Measurements from ENCODE around the gene GFAP.

GFAP gene

GRCh38 chr17:44867841-44868240, 47.5 kb downstream of the GFAP start:
- in situ Hi-C loops (cut with HindIII; ENCODE audit: low sequenced_read_pairs), result no loop called here

GRCh38 chr17:44865931-44866330, 49.4 kb downstream of the GFAP start:
- in situ Hi-C loops (cut with HindIII; ENCODE audit: low sequenced_read_pairs), result no loop called here

- in situ Hi-C loops (cut with HindIII; ENCODE audit: low sequenced_read_pairs), result no loop called here
Measured at GRCh38 chr17:44865231-44865660, 50.1 kb downstream of the GFAP start.

GRCh38 chr17:44864831-44865230, 50.5 kb downstream of the GFAP start:
- in situ Hi-C loops (cut with HindIII; ENCODE audit: low sequenced_read_pairs), result no loop called here

GRCh38 chr17:44863061-44863918, 52.0 kb downstream of the GFAP start:
- in situ Hi-C loops (cut with HindIII; ENCODE audit: low sequenced_read_pairs), result no loop called here

- in situ Hi-C loops (cut with HindIII; ENCODE audit: low sequenced_read_pairs), result no loop called here
Measured at GRCh38 chr17:44862278-44862914, 52.9 kb downstream of the GFAP start.

GRCh38 chr17:44859701-44860100, 55.6 kb downstream of the GFAP start:
- in situ Hi-C loops (cut with HindIII; ENCODE audit: low sequenced_read_pairs), result no loop called here

GRCh38 chr17:44854192-44854591, 61.1 kb downstream of the GFAP start:
- in situ Hi-C loops (cut with HindIII; ENCODE audit: low sequenced_read_pairs), result no loop called here
